GM21825 (cell line): ENCODE results near the gene BEND5.

Experiments used
- ATAC-seq: cut with Tn5 transposase; IDR thresholded peaks from one replicate; pipeline ENCODE4 v1.9.1; 2021; ENCODE audit warnings: mild to moderate bottlenecking, moderate library complexity; ENCODE audit not compliant: unreplicated experiment

The BEND5 gene

DNA sequence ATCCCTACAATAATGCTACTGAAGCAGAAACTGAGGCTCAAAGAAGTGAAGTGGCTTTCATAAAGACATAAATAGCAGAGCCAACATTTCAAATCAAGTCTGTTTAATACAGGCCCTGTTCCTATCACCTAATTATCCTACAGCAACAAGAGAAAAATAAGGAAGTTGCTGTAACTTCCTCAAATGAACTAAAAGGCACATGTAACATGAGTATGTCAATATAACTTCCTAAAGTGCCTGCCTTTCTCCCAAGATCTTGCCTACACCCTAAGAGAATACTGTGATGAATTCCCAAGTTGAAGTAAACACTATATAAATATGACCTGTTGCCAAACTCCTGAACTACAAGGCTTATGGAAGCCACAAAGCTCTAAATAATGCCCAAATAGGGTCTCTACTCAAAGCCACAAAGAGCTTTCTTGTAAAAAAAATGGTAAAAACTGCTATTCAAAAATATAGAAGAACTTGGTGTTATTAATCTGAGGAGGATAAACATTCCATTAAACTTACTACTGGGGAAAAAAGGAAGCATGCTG lies 8.6 kb downstream of the BEND5 start:
- ATAC-seq, result no peak

DNA sequence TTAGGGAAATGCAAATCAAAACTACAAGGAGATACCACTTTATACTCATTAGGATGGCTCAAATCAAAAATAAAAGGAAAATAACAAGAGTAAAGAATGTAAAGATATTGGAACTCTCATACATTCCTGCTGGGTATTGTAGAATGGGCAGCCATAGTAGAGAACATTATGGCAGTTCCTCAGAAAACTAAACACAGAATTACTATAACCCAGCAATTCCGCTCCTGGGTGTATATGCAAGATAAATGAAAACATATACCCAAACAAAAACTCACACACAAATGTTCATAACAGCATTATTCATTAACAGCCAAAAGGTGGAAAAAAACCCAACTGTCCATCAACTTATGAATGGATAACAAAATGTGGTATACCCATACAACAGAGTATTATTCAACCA lies 11.4 kb downstream of the BEND5 start:
- no peak for ATAC-seq

GRCh38 chr1:48761986-48762385 lies 14.7 kb downstream of the BEND5 start:
- ATAC-seq, result no peak

GRCh38 chr1:48761411-48761810 lies 15.3 kb downstream of the BEND5 start:
- ATAC-seq, result no peak

DNA sequence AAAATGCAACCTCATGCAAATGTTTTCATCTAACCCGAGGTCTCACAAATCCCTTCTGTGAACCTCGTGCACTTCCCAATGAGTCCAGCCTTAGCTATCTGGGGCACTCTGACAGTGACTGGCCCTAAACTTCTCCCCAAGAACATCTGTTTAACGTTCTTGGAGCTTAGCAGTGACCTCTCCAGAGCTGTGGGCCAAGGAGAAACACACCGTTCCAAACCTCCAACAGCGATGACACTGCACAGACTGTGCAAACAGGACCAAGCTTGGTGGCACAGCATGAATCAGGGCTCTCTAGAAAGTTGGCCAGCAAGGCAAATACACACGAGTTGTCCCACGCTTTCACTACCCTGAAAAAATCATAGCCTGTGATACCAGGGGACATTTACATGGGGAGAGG lies 15.8 kb downstream of the BEND5 start:
- no peak for ATAC-seq

GRCh38 chr1:48758976-48759375 lies 17.7 kb downstream of the BEND5 start:
- no peak for ATAC-seq

GRCh38 chr1:48757363-48757762 lies 19.3 kb downstream of the BEND5 start:
- ATAC-seq, result no peak

DNA sequence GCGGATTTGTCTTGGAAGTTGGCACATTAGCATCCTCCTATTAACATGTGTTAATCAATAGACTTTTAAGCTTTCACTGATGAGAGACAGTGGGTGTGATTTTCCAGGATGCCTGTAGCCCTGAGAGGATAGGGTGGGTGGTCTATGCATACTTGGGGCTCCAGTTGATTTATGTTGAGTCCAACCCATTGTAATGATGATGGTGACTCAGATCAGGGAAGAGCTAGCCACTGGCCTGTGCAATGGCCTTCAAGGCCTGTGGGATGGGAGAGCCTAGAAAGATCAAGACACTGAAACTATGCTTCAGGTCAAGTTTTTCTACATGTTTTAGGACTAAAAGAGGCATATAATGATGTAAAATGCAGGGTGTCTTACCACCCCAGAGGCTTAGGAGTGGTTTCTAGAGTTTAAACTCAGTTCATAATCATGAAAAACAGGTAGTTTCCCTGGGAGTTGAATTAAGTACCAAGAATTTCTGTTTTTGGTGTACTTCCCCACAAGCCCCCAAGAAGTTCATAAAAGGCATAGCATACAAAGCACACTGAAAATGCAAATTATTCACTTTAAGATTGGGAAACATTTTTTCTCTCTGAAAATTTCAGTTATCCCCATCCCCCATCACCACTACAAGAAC lies 19.9 kb downstream of the BEND5 start:
- no peak for ATAC-seq

- no peak for ATAC-seq
These were observed 23.4 kb downstream of the BEND5 start for GRCh38 chr1:48753293-48753692.

GRCh38 chr1:48750109-48750508 lies 26.6 kb downstream of the BEND5 start:
- ATAC-seq, result peak; percentile 89

- ATAC-seq, result no peak
These were observed 27.6 kb downstream of the BEND5 start for GRCh38 chr1:48749068-48749467.

- ATAC-seq, result no peak
These were observed 29.8 kb downstream of the BEND5 start for GRCh38 chr1:48746906-48747305.

- no peak for ATAC-seq
These were observed 32.7 kb downstream of the BEND5 start for GRCh38 chr1:48744032-48744431.

- no peak for ATAC-seq
These were observed 33.2 kb downstream of the BEND5 start for GRCh38 chr1:48743480-48743879.

DNA sequence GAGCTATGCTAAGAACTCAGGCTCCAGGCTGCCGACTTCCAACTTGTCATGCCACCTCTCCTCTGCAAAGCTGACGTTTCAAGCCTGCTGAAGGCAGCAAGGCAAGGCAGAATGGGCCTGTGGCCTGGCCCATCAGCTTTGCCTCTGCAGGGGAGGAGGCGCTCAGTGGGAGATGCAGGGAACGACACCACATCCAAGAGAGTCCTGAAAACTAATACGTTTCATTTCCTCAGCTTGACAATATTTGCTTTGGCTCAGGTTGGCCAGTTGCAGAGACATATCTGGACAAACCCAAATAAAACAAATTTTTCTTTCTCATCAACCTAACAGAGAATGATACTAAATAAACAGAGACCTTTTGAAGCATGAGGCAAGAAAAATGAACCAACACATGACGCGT lies 35.3 kb downstream of the BEND5 start:
- ATAC-seq, result no peak

GRCh38 chr1:48740621-48741020 lies 36.1 kb downstream of the BEND5 start:
- ATAC-seq, result no peak

DNA sequence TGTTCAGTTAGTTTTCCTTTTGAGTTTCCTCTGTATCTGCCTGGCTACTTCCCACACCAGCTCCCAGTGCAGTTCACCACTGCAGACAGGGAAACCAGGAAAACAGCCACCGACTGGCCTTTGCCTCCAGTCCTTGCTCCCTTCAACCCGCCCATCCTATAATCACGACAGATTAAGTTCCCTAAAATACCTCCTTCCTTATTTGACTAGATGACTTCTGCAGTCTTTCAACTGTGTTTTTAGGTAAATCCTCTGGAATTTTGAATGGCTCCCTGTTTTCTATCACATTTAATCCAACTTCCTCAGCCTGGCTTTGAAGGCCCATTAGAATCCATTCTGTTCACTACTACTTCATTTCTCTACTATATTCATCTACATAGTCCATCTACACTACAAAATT lies 37.6 kb downstream of the BEND5 start:
- ATAC-seq, result no peak

- no peak for ATAC-seq
These were observed 38.3 kb downstream of the BEND5 start for GRCh38 chr1:48738356-48738755.

DNA sequence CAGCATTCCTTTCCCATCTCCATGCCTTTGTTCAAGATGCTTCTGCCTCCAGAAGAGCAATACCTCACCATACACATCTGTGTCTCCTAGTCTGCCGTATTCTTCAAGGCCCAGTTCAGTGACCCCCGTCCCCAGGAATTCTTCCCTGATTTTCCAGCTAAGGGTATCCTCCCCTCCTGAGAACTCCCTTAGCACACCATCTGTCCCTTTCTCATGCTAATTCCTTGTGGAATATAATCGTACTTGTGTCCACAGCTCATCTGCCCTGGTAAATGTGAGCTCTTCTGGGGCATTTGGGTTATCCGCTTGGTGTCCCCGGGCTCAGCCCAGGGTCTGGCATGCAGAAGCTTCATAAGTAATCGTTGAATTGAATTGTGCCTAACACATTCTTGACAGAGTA lies 40.9 kb downstream of the BEND5 start:
- ATAC-seq, result no peak

- ATAC-seq, result no peak
These were observed 46.4 kb downstream of the BEND5 start for GRCh38 chr1:48730164-48730910.

DNA sequence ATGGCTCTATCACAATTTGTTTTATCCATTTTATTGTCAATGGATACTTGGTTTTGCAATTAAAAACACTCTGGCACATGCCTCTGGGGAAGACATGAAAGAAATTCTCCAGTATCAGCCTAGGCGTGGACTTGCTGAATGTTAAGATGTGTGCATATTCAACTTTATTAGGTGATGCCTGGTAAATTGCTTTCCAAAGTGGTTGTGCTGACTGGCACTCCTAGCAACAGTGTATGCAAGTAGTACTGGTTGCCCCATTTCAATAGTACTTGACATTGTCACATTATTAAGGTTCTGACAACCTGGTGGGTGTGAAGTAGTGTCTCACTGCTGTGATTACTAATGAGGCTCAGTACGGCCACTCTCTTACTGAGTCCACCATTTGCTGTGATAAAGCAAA lies 48.1 kb downstream of the BEND5 start:
- ATAC-seq, result no peak

GRCh38 chr1:48726557-48727215 lies 50.0 kb downstream of the BEND5 start:
- ATAC-seq, result no peak
